T-helper 1 cell treated with Interleukin-12 subunit alpha and Interleukin-12 subunit beta and Interleukin-4 antibody, amounts not matched to agents 30 μg/mL and 1 μg/mL, for 36 hours (primary cell): Measurements from ENCODE around the gene KIAA0930.

Experiments used
- H3K27ac Mint-ChIP-seq: one replicate; pipeline ENCODE4 v1.8.0; 2021; ENCODE audit warnings: mild to moderate bottlenecking, mixed read lengths
- H3K27me3 Mint-ChIP-seq: one replicate; pipeline ENCODE4 v1.8.0; 2021; ENCODE audit warnings: low read depth, mixed read lengths
- H3K36me3 Mint-ChIP-seq: one replicate; pipeline ENCODE4 v1.8.0; 2021; ENCODE audit warnings: low read depth, mixed read lengths
- H3K4me1 Mint-ChIP-seq: one replicate; pipeline ENCODE4 v1.8.0; 2021; ENCODE audit warnings: low read depth, mixed read lengths
- H3K4me3 Mint-ChIP-seq: one replicate; pipeline ENCODE4 v1.8.0; 2021; ENCODE audit warnings: mild to moderate bottlenecking, moderate library complexity, mixed read lengths
- H3K9me3 Mint-ChIP-seq: one replicate; pipeline ENCODE4 v1.8.0; 2021; ENCODE audit warnings: mixed read lengths

The KIAA0930 gene

DNA sequence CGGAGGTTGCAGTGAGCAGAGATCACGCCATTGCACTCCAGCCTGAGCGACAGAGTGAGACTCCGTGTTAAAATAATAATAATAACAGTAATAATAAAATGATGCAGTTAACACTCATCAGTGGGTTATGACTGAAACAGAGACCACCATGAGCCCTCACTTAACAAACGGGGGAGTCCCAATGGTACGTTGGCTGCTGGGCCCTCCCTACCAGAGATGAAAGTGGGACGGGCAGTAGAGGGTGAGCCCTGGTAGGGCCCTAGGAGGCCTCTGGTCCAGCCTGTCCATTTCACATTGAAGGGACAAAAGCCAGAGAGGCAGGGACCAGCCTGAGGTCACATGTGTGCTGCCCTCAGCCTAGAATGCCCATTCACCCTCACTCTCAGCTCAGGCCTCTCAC, 13.7 kb upstream of the KIAA0930 start:
- Mint-ChIP-seq H3K4me3 (no peak overlapping the region), H3K27me3 (no peaks in the 10 kb centered on the region), H3K27ac (no peak overlapping the region)

DNA sequence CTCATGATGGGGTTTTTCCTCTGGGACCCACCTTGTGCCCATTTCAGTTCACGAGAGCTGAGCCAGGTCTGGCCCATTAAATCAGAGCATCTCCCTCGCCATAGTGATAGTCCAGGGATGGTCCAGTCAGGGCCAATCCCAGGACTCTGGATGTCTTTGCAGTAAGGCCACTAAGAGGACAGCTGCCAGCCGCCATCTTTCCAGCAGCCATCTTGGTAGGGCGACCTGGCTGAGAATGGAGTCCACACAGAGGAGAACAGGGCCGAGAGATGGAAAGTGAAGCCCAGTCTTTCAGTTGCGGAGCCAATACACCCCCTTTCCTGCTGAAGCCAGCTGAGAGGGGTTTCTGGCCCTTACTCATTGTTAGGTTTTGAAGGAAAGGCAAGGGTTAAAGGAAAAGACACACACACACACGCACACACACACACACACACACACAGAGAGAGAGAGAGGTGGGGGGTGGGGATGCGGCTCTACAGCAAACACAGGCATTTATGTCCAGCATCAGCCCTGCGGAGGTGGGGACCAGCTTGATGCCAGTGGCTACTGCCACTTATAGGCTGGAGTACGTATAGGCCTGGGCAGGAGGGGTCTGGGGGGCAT, 12.4 kb upstream of the KIAA0930 start:
- Mint-ChIP-seq H3K4me3 (no peak overlapping the region), H3K9me3 (no peaks in the 10 kb centered on the region), H3K27me3 (no peaks in the 10 kb centered on the region), H3K36me3 (no peaks in the 10 kb centered on the region), H3K4me1 (peaks cover 12% of the 10 kb centered on the region), H3K27ac (no peak overlapping the region)

More for the DNA sequence above, 13.7 kb upstream of the KIAA0930 start:
- Mint-ChIP-seq H3K36me3 (no peaks in the 10 kb centered on the region), H3K4me1 (peaks cover 12% of the 10 kb centered on the region), H3K9me3 (no peaks in the 10 kb centered on the region)

DNA sequence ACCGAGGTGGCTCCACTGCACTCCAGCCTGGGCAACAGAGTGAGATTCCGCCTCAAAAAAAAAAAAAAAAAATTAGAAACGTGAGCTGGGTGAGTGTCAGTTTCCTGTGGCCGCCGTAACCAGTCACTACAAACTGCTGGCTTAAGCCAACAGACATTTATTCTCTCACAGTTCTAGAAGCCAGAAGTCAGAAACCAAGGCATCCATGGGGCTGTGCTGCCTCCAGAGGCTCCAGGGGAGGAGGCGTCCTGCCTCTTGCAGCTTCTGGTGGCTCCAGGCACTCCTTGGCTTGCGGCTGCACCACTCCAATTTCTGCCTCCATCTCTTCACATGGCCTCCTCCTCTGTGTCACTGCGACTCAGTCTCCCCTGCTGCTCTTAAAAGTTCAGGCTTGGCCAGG, 11.1 kb upstream of the KIAA0930 start:
- Mint-ChIP-seq H3K27me3 (no peaks in the 10 kb centered on the region), H3K4me3 (no peak overlapping the region), H3K9me3 (no peaks in the 10 kb centered on the region), H3K27ac (no peak overlapping the region), H3K4me1 (peaks cover 12% of the 10 kb centered on the region), H3K36me3 (no peaks in the 10 kb centered on the region)

DNA sequence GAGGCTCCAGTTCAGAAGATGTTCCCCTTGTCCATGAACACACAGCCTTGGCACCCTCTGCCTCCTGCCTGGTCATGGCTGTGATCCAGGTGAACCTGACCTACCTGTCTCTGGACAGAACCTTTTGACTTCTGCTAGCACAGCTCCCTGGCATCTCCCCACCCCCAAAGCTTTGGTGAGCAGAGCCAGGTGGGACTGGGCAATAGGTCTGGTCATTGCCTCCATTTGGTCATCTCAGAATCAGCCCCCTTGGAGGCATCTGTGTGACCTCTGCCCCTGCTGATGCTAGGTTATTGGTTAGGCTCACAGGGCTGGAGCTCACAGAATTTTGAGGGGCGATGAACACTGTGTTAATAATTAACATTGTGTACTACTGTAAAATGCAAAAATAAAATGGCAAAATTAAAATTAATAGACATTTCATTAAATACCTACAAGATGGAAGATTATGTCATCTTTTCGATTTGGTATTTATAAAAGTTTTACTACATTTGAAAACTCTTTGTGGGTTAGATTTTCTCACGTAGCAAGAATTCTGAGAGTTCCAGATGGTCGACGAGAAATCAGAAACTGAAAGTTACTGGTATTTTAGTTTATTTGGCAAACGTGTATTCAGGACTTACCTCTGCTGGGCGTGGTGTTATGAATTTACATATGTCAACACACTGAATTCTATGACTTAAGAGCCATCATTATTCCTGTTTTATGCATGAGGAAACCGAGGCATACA, 8.3 kb upstream of the KIAA0930 start:
- Mint-ChIP-seq H3K36me3 (no peaks in the 10 kb centered on the region), H3K9me3 (no peaks in the 10 kb centered on the region), H3K27me3 (no peaks in the 10 kb centered on the region), H3K27ac (no peak overlapping the region), H3K4me1 (no peaks in the 10 kb centered on the region), H3K4me3 (no peak overlapping the region)

DNA sequence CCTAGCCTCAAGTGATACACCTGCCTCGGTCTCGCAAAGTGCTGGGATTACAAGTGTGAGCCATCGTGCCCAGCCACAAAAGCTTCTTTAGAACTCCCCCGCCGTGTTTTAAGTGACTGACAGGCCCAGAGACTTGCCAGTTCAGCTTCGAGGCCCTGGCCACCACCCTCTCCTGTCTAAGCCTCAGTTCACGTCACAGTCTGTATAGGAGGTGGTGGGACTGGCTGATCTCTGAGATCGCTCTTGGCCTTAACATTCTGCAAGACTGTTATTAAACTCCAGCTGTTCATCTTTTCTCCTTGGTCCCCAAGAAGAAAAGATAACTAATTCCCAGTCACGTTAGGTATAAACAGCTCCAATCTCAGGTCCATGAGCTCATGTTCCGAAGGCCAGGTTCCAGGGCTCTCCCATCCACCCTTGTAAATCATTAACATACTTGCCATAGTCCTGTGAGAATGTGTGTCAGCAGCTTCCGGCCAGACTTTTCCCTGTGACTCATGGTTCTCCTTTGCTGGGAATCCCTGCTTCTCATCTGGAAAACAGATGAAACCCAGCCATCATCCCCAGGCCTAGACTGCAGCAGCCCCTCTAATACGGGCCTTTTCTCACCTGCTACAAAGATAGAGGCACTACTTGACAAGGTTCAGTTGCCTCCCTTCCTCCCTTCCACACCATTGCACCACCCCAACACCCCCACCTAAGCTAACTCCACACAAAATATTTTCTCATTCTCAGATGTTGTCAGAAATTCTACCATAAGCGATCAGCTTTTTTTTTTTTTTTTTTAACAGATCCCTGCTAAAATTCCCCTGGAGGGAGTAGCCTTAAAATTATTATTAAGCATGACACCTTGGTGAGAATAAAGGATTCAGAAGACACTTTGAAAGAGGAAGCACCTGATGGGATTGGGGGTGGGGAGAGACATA, 5.6 kb upstream of the KIAA0930 start:
- Mint-ChIP-seq H3K9me3 (no peaks in the 10 kb centered on the region), H3K27ac (no peak overlapping the region), H3K27me3 (no peaks in the 10 kb centered on the region), H3K4me3 (no peak overlapping the region), H3K4me1 (peaks cover 3% of the 10 kb centered on the region), H3K36me3 (no peaks in the 10 kb centered on the region)

DNA sequence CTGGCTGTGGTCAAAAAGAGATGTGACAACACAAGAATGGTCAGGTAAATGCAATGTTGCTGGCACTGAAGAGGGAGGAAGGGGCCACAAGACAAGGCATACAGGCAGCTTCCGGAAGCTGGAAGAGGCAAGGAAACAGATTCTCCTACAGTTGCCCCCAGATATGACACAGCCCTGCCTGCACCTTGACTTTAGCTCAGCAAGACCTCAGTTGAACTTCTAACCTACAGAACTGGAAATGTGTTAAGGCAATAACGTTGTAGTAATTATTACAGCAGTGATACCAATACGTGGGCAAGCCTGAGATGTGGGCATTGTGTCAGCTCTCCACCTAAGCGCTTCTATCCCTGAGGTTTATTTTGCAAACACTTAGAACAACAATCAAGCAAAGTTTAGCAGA, 4.2 kb upstream of the KIAA0930 start:
- Mint-ChIP-seq H3K36me3 (no peaks in the 10 kb centered on the region), H3K4me1 (peaks cover 6% of the 10 kb centered on the region), H3K27me3 (no peaks in the 10 kb centered on the region), H3K9me3 (no peaks in the 10 kb centered on the region), H3K4me3 (no peak overlapping the region), H3K27ac (no peak overlapping the region)

DNA sequence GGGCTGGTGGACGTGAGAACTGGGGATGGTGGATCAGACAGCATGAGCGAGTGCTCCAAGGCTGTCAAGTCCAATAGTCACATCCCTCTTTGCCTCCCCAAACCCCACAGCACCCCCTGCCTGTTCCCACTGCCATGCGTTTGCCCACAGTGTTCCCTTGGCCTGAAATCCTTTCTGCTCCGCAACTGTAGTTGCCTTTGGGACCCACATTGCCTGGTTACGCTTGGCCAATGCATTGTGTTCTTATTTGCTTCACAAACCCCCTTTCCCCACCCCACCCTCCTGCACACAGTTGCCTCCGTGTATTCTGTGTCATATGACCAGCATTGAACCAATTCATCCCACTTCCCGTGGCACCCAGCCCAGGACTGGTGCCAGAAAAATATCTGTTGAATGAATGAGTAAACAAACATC, 2.1 kb upstream of the KIAA0930 start:
- H3K9me3 Mint-ChIP-seq = no peaks in the 10 kb centered on the region

DNA sequence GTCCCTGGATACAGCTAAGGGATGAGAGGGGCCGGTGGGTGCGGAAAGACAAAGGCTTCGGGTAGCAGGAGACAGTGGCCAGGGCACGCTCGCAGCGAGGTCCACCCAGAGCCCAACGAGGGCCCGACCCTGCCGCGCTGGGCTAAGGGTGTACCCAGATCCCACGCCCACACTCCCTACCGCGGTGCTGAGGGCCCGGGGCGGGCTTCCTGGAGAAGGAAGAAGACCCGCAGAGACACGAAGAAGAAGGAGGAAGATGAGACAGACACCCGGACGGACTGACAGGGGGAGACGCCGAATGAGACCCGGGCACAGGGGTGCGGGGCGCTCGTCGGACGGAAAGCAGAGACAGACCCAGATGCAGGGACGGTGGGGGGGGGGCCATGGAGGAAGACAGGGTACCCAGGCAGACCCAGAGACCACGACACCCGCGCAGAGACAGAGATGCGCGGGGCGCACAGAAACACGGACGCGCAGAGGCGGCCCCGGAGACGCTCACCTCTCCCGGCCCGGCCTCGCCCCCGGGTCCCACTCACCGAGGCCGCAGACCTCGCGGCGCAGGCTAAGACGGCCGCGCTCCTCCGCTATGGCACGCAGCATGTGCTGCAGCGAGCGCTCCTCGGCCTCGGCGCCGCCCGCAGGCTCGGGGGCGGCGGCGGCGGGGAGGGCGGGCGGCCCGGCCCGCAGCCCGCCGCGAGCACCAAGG, 437 bp downstream of the KIAA0930 start:
- H3K27ac Mint-ChIP-seq = peak overlapping the region; percentile 78

More for the DNA sequence above, 2.1 kb upstream of the KIAA0930 start:
- Mint-ChIP-seq H3K4me3 (no peak overlapping the region), H3K27me3 (no peaks in the 10 kb centered on the region), H3K4me1 (peaks cover 10% of the 10 kb centered on the region), H3K36me3 (no peaks in the 10 kb centered on the region), H3K27ac (no peak overlapping the region)

DNA sequence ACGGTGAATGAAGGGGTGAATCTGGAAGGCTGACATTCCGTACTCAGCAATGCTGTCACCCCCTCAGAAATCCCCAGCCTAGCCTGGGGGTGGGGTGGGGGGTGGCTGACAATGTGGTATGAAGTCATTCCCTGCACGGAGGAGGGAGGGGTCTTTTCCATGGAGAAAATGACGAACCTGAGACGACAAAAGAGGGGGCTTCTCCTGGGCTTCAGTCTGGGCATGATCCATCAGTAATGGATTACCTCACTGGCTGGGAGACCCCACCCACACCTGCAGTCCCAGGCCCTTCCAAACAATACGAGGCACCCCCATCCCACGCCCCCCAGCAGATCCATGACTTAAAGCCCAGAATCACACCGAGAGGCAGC, 1.0 kb downstream of the KIAA0930 start:
- Mint-ChIP-seq H3K27ac (no peak overlapping the region), H3K27me3 (no peaks in the 10 kb centered on the region), H3K9me3 (no peaks in the 10 kb centered on the region), H3K4me3 (peak overlapping the region; percentile 88), H3K36me3 (no peaks in the 10 kb centered on the region), H3K4me1 (peaks cover 10% of the 10 kb centered on the region)

More for the DNA sequence above, 437 bp downstream of the KIAA0930 start:
- peaks cover 10% of the 10 kb centered on the region for H3K4me1 Mint-ChIP-seq
- no peaks in the 10 kb centered on the region for H3K27me3 Mint-ChIP-seq
- H3K9me3 Mint-ChIP-seq = no peaks in the 10 kb centered on the region
- H3K4me3 Mint-ChIP-seq = peak overlapping the region; percentile 88
- H3K36me3 Mint-ChIP-seq = no peaks in the 10 kb centered on the region

DNA sequence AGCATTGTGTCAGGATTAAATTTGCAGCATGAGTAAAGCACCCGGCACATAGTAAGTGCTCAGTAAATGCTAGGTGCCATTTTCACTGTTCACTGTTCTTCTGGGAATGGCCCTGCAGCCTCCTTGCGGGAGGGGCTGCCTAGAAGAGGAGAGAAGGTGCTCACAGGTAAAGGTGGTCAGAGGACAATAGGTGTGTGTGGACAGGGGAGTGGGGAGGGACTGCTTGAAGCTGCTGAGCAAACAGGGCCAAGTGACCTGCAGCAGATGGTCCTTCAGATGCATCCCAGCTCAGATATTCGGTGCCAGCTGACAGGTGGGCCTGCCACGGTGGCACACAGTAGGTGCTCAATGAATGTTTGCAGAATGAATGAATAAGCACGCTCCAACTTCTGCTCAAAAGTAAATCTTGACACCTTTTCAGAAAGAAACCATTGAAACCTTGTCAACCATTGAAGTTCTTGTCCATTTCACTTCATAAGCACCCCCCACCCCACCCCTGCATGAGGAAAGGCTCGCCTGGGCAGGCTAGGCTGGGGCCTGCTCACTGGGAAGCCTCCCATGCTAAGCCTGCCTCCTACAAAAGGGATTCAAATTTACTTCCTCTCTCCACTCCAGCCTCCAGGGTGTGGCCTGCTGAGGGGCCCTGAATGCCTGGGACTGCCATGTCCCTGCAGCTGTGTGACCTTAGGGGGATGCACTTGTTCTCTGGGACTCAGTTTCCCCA, 1.6 kb downstream of the KIAA0930 start:
- peaks cover 10% of the 10 kb centered on the region for H3K4me1 Mint-ChIP-seq
- H3K27me3 Mint-ChIP-seq = no peaks in the 10 kb centered on the region
- H3K27ac Mint-ChIP-seq = no peak overlapping the region

DNA sequence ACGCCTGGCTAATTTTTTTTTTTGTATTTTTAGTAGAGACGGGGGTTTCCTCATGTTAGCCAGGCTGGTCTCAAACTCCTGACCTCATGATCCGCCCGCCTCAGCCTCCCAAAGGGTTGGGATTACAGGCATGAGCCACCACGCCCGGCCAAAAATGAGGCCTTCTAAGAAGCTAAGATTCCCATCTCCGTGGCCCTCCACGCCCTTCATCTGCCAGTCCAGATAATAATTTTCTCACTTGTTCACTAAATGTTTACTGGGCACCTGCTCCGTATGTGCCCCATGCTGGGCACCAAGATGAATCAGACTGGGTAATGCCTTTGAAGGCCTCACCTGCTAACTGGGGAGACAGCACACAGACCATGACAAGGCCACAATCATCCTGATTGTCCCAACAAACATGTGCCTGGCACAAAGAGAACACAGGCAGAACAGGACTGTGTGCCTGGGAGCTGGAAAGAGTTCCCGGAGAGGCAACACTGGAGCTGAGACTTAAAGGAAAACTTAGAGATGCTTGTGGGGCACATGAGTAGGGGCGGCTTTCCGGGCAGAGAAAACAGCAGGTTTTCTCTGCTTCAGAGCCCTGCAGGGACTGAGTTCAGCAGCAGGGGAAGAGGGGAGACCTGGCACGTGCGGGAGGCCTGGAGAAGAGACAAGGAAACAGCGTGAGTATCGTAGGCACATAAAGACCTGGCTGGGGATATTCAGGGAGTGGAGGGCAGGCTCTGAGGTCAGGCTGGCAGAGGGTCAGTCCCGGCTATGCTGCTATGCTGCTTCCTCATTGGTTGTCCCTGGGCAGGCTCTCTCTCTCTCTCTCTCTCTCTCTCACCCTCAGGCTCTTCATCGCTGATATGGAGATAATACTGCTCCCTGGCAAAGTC, 2.4 kb downstream of the KIAA0930 start:
- Mint-ChIP-seq H3K4me1 (peaks cover 10% of the 10 kb centered on the region), H3K4me3 (no peak overlapping the region), H3K9me3 (no peaks in the 10 kb centered on the region), H3K36me3 (no peaks in the 10 kb centered on the region), H3K27me3 (no peaks in the 10 kb centered on the region), H3K27ac (no peak overlapping the region)

More for the DNA sequence above, 1.6 kb downstream of the KIAA0930 start:
- Mint-ChIP-seq H3K9me3 (no peaks in the 10 kb centered on the region), H3K4me3 (peak overlapping the region; percentile 88), H3K36me3 (no peaks in the 10 kb centered on the region)

DNA sequence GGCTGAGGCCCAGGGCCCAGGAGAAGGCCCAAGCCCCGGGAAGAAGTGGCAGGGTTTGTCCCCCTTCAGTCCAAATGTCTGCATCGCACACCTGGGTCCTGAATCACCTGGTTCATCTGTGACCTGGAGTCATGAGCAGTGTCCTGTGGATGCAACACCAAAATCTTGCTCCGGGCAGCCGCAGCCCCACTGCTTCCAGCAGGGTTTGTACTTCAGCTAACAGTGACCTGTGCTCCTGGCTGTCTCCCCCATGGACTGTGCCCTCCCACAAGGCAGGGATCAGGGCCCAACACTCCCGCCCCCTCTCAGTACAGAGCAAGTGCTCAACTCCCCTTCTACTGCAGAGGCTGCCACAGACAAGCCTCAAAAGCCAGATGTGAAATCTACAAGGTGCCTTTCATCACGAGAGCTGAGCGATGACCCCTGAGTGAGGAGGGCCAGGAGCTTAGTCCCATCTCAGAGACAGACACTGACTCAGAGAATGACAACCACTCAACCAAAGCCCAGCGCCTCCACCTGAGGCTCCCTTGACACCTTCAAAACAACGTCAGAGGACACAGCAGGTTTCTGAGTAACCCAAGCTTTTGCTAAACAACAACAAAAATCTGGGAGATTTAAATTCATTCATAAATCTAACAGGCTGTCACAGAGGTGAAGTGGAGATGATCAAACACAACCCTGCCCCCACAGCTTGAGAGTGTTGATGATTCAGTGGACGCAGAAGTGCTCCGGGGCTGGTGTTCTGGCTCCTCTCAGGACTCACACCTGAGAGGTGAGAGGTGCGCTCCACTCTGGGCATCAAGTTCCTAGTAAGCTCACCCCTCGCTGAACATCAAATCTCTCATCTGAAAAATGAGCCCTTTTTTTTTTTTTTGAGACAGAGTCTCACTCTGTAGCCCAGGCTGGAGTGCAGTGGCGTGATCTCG, 3.4 kb downstream of the KIAA0930 start:
- Mint-ChIP-seq H3K27me3 (no peaks in the 10 kb centered on the region), H3K4me1 (peaks cover 10% of the 10 kb centered on the region), H3K9me3 (no peaks in the 10 kb centered on the region), H3K36me3 (no peaks in the 10 kb centered on the region), H3K4me3 (no peak overlapping the region), H3K27ac (no peak overlapping the region)
